Esophagus squamous epithelium (tissue), 5 donors: ENCODE results near the gene KCNK5. TPM values are rescaled to one million over a fixed set of nuclear protein-coding genes. Genes with fewer than 3 reads are reported as not detected.

ENCODE experiments used
- DNase-seq: peaks from one replicate; lab custom pipeline; 2025; lab: John Stamatoyannopoulos, UW
- H3K27ac ChIP-seq, 4 donors: fragments of 200-600 bp; sonication (generic); one replicate each; pipeline ENCODE4 v1.5.1; 2016 to 2019; ENCODE audit warnings: mild to moderate bottlenecking in 1 of 4
- H3K27me3 ChIP-seq, 4 donors: fragments of 200-600 bp; sonication (generic); 1 replicate in 3 of 4; 2 replicates in 1 of 4; pipeline versions ENCODE4 v1.5.1 to v1.6.0; 2017 to 2021; ENCODE audit warnings: antibody characterized with exemption in 1 of 4
- H3K36me3 ChIP-seq, 3 donors: fragments of 200-600 bp; sonication (generic); one replicate each; pipeline ENCODE4 v1.5.1; 2016 to 2019
- H3K4me1 ChIP-seq, 3 donors: fragments of 200-600 bp; sonication (generic); one replicate each; pipeline ENCODE4 v1.5.1; 2017 to 2019
- H3K4me3 ChIP-seq, 4 donors: fragments of 200-600 bp; sonication (generic); 1 replicate in 3 of 4; 2 replicates in 1 of 4; pipeline ENCODE4 v1.5.1; 2016 to 2019; ENCODE audit warnings: mild to moderate bottlenecking in 2 of 4, moderate library complexity in 1 of 4
- H3K9me3 ChIP-seq, 3 donors: fragments of 200-600 bp; sonication (generic); one replicate each; pipeline ENCODE4 v1.5.1; 2016 to 2019
- POLR2A ChIP-seq, 4 donors: fragments of 450-650 bp; IDR thresholded peaks; one replicate each; pipeline ENCODE4 v1.6.1; 2017; ENCODE audit warnings: antibody characterized with exemption in 4 of 4, mild to moderate bottlenecking in 4 of 4, moderate library complexity in 3 of 4
- WGBS, 2 donors: methylation state at CpG; one replicate each; pipeline ENCODE4 v1.1.5; 2018; 5-methylcytosine and 5-hydroxymethylcytosine counted together
- intact Hi-C: fragments of 100-400 bp; cut with DNase I; formaldehyde crosslinking; loops from one replicate; pipeline ENCODE4 v1.15.0; 2022
- total RNA-seq, 4 donors: library from RNA; depleted of rRNA; stranded (reverse); fragments of >200 nt; gene quantifications; one replicate each; pipeline ENCODE4 v1.1.0, GENCODE V29; 2016
- TF ChIP-seq, protein P1 (sequence below), 6 experiments: fragments of 450-650 bp in 4 of 6; fragments of 200-600 bp in 2 of 6; sonication (generic) in 2 of 6; IDR thresholded peaks; one replicate each; pipeline ENCODE4 v1.5.1; 2016 to 2019; ENCODE audit warnings: antibody characterized with exemption in 6 of 6, mild to moderate bottlenecking in 4 of 6, moderate library complexity in 4 of 6
- donor health status: DM: yes; HTN: yes; CAD: no.

The KCNK5 gene
- total RNA-seq, 4 donors from 2014 or later = 6.1 to 11.0 (median 8.7) TPM

DNA sequence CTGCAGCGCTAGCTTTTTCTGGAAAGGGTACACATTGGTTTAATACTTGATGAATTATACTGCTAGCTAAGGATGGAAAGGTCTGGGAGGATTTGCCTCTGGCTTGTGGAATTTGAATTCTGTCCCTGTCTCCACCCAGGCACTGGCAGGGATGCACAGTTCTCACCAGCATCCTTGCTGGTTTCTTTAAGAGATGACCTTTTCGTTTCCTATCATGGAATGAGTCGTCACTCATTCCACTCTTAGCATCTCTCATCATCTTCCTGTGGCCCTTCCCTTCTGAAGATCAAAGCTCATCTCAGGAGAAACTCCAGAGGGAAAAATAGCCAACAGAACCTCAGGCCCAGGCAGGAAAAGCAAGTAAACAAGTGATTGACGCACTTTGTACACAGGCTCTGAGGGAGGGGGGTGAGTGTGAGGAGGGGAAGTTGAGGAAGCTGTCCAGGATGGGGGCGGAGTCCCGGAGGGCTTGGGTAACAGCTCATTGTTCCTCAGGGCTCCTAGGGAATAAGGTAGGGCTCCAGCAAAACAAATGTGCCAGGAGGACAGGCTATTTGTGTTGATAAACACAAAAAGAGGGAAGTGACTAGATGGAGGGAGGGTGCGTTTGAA, 88.6 kb downstream of the KCNK5 start:
- no peak overlapping the region for H3K27ac ChIP-seq
- no peak for DNase-seq
- H3K4me3 ChIP-seq = no peak overlapping the region
- peaks cover 0 to 13% (median 0%) of the 10 kb centered on the region in 3 donors for H3K4me1 ChIP-seq
- peaks cover 0 to 15% (median 0%) of the 10 kb centered on the region in 3 donors for H3K9me3 ChIP-seq
- TF ChIP-seq POLR2A (IDR thresholded peaks at IDR 0.05) = no peak
- TF ChIP-seq, protein P1, sequence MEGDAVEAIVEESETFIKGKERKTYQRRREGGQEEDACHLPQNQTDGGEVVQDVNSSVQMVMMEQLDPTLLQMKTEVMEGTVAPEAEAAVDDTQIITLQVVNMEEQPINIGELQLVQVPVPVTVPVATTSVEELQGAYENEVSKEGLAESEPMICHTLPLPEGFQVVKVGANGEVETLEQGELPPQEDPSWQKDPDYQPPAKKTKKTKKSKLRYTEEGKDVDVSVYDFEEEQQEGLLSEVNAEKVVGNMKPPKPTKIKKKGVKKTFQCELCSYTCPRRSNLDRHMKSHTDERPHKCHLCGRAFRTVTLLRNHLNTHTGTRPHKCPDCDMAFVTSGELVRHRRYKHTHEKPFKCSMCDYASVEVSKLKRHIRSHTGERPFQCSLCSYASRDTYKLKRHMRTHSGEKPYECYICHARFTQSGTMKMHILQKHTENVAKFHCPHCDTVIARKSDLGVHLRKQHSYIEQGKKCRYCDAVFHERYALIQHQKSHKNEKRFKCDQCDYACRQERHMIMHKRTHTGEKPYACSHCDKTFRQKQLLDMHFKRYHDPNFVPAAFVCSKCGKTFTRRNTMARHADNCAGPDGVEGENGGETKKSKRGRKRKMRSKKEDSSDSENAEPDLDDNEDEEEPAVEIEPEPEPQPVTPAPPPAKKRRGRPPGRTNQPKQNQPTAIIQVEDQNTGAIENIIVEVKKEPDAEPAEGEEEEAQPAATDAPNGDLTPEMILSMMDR (IDR thresholded peaks at IDR 0.05) = no peak
- peaks cover 0 to 41% (median 0%) of the 10 kb centered on the region in 4 donors for H3K27me3 ChIP-seq
- intact Hi-C loops = no loop called here
- 49 to 56% methylated on average over 7 of the region's 7 CpGs for WGBS, 2 donors
- no peaks in the 10 kb centered on the region for H3K36me3 ChIP-seq

Other genes with a start within 250 kb of the KCNK5 start
- under 1 TPM in 2 of 4 donors, not detected in 2; under 0.01 to 0.15 TPM for gene GLP1R, start 180.7 kb downstream of the KCNK5 start, total RNA-seq
- gene SAYSD1, start 114.3 kb downstream of the KCNK5 start, total RNA-seq = 10 to 100 TPM; 11.0 to 12.6 (median 11.6) TPM
- gene KCNK17, start 84.9 kb upstream of the KCNK5 start, total RNA-seq = 1 to 10 TPM in 2 of 4 donors, under 1 TPM in 1, not detected in 1; 0.31 to 1.2 (median 1.1) TPM
- not detected for gene KCNK16, start 93.2 kb upstream of the KCNK5 start, total RNA-seq